ENCODE data around the gene UBQLN3.
A peak's percentile ranks its signal among the peaks of the same experiment; 100 is the strongest.

GRCh38 chr11:5476186-5476819, 33.5 kb downstream of the UBQLN3 start:
- TF ChIP-seq CTCF (IDR thresholded peaks at IDR 0.05; ENCODE audit: borderline replicate concordance, extremely low read depth, low read length, poor library complexity, severe bottlenecking) = peak; percentile 86
- no peak for TF ChIP-seq EZH2 (IDR thresholded peaks at IDR 0.05; ENCODE audit: borderline replicate concordance, low read depth, low read length, severe bottlenecking)
